GM12878 (cell line): Measurements from ENCODE around the gene C1QL2.

Experiments used
- DPF2 ChIP-seq: fragments of 450-650 bp; IDR thresholded peaks from 2 replicates; pipeline ENCODE4 v1.6.1; 2017; ENCODE audit warnings: mild to moderate bottlenecking
- RFX5 ChIP-seq: IDR thresholded peaks from 2 replicates; pipeline ENCODE4 v1.6.1; 2011; ENCODE audit warnings: low read depth, low read length, improper control_type of control experiment
- TCF12 ChIP-seq: IDR thresholded peaks from 2 replicates; pipeline ENCODE4 v1.6.1; 2011; ENCODE audit warnings: low read depth, mild to moderate bottlenecking, low read length
- ZNF217 ChIP-seq: fragments of 450-650 bp; IDR thresholded peaks from 2 replicates; pipeline ENCODE4 v1.6.1; 2017; ENCODE audit warnings: antibody characterized with exemption, mild to moderate bottlenecking
- TF ChIP-seq, protein P1 (sequence below), 3 experiments: IDR thresholded peaks in 2 of 3; conservative IDR thresholded peaks in 1 of 3; 2 replicates each; pipeline ENCODE4 v1.5.1; 2011; ENCODE audit warnings: low read depth in 3 of 3, low read length in 3 of 3, mild to moderate bottlenecking in 3 of 3, control low read depth in 2 of 3, moderate library complexity in 2 of 3, inconsistent platforms in 1 of 3, mixed read lengths in 1 of 3; ENCODE audit not compliant: control insufficient read depth in 2 of 3, insufficient read depth in 1 of 3; ENCODE audit errors: extremely low read depth in 1 of 3
- TF ChIP-seq, protein P2 (sequence below): IDR thresholded peaks from 2 replicates; pipeline ENCODE4 v1.6.1; 2011; ENCODE audit warnings: low read depth, low read length, improper control_type of control experiment, borderline replicate concordance

- TF ChIP-seq, protein P1, sequence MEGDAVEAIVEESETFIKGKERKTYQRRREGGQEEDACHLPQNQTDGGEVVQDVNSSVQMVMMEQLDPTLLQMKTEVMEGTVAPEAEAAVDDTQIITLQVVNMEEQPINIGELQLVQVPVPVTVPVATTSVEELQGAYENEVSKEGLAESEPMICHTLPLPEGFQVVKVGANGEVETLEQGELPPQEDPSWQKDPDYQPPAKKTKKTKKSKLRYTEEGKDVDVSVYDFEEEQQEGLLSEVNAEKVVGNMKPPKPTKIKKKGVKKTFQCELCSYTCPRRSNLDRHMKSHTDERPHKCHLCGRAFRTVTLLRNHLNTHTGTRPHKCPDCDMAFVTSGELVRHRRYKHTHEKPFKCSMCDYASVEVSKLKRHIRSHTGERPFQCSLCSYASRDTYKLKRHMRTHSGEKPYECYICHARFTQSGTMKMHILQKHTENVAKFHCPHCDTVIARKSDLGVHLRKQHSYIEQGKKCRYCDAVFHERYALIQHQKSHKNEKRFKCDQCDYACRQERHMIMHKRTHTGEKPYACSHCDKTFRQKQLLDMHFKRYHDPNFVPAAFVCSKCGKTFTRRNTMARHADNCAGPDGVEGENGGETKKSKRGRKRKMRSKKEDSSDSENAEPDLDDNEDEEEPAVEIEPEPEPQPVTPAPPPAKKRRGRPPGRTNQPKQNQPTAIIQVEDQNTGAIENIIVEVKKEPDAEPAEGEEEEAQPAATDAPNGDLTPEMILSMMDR (IDR thresholded peaks at IDR 0.05 in 2 of 3, conservative IDR thresholded peaks at IDR 0.05 in 1 of 3; ENCODE audit: control insufficient read depth in 2 of 3, extremely low read depth in 1 of 3, insufficient read depth in 1 of 3, low read depth in 3 of 3, low read length in 3 of 3) = no peak
- TF ChIP-seq TCF12 = no peak
- TF ChIP-seq DPF2 = no peak
- TF ChIP-seq, protein P2, sequence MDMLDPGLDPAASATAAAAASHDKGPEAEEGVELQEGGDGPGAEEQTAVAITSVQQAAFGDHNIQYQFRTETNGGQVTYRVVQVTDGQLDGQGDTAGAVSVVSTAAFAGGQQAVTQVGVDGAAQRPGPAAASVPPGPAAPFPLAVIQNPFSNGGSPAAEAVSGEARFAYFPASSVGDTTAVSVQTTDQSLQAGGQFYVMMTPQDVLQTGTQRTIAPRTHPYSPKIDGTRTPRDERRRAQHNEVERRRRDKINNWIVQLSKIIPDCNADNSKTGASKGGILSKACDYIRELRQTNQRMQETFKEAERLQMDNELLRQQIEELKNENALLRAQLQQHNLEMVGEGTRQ = no peak
- TF ChIP-seq RFX5 = no peak
- no peak for TF ChIP-seq ZNF217
These were observed 50.4 kb downstream of the C1QL2 start for GRCh38 chr2:119108186-119108585.
